DMS79 treated with DMSO at 0.1 percent for 48 hours (cell line): ENCODE results near the gene MKI67.

Experiments
- DNase-seq: peaks from one replicate; lab custom pipeline; 2025; lab: John Stamatoyannopoulos, UW

MKI67 gene

GRCh38 chr10:128052696-128053095, 73.5 kb downstream of the MKI67 start:
- DNase-seq, result no peak

GRCh38 chr10:128051548-128051947, 74.7 kb downstream of the MKI67 start:
- DNase-seq, result no peak

GRCh38 chr10:128050936-128051335, 75.3 kb downstream of the MKI67 start:
- no peak for DNase-seq

- no peak for DNase-seq
Observed at GRCh38 chr10:128050121-128050516, 76.1 kb downstream of the MKI67 start.

DNA sequence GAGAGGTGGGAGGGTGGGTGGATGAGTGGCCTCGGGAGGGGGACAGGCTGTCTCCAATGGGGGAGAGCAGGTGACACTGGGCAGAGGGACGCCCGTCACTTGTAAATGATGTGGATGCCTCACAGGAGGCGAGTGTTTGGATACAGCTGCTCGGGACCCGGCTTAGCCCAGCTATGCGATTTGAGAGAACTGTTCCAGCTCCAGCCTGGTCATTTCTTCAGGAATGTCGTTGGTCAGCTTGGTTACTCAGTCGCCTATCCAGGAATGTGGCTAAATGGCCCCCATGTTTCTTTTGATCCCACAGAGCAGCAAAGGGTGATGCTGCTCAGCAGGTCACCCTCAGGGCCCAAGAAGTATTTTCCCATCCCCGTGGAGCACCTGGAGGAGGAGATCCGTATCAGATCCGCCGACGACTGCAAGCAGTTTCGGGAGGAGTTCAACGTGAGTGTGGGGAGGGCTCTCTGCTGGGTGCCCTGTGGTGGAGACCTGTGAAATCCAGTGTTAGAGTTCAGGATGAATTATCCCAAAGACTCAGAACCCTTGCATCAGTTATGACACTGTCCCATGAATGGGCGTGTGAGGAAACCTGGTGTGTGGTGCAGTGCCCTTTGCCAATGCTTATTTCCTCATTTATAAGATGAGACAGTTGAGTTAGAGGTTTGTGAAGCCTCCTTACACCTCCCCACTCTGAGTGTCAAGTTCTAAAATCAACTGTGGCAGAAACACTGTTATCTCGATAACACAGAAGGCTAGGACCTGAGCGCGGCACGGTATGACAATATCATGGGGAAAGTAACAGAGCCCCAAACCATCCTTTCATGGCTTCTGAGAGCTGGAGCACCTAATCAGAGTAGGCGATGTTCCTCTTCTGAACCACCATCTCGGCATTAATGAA, 76.8 kb downstream of the MKI67 start:
- DNase-seq, result no peak

- no peak for DNase-seq
Observed at GRCh38 chr10:128048819-128049210, 77.4 kb downstream of the MKI67 start.

DNA sequence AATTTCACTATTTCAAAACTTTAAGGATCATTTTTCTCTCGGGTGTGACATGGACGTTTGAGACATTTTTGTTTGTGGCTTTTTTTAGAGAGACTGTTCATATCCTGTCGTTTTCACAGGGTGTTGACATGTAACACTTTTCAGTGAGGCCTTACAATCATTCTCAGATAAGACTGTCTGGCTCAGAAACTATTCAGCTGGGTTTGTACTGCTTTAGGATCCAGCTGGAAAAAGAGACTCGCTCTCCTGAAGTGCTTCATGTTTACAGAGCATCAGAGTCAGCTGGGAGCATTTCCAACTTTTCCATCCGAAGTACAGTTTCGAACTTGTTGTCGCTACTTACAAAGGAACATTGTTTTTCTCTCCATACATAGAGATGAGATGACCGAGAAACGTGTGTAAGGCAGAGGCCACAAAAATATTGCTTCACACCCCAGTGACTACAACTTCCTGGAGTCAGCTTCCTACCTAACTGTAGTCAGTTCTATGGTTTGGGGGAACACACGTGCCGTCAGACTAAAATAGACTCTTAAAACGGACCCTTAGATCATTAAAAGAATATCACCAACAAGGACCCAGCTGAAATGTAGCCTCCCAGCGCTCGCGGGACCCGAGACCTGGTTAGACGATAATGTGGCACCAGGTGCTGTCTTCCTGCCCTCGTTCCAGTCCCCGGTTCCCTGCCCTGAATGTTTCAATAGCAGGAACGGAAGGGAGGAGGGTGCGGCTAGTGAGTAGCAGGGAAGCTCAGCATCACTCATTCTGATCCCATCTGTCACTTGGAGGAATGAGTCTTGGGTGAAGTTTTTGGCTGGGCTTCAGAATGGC, 78.0 kb downstream of the MKI67 start:
- no peak for DNase-seq

DNA sequence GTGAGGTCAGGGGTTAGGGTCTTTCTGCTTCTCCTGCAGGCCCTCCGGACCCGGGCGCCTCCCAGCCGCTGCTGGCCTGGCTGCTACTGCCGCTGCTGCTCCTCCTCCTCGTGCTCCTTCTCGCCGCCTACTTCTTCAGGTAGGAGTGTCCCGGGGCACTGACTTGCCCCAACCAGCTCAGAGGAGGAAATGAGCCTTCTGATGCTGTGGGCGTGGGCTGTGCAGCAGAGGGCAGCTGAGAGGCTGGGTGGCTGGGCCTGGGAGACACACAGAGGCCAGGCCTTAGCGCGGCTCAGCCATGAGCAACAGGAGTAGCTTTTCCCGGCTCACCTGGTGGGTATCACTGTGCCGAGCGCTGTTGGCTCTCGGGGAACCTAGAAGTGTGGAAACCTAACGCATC, 78.9 kb downstream of the MKI67 start:
- DNase-seq, result no peak

DNA sequence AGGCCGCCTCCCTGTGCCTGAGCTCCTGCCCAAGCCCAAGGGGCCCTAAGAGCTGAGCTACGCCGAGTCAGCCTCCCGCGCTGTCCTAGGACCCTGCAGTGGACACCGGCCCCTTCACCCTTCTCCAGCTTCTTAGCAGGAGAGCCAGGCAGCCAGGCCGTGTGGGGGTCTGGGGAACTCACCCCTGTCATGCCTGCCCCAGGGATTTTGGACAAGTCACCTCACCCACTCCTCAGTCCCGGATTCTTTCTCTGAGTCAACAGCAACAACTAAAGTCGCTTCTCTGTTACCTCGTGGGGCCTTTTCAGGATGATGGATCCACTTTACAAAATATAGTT, 79.3 kb downstream of the MKI67 start:
- DNase-seq, result no peak
